Tibial nerve (tissue), 4 donors: ENCODE measurements around the gene UGT1A9.

ENCODE experiments used
- CTCF ChIP-seq, 5 experiments: fragments of 200-600 bp in 3 of 5; fragments of 450-650 bp in 2 of 5; sonication (generic) in 3 of 5; IDR thresholded peaks; one replicate each; pipeline ENCODE4 v1.5.1; 2016 to 2019; ENCODE audit warnings: antibody characterized with exemption in 5 of 5, mild to moderate bottlenecking in 3 of 5, moderate library complexity in 2 of 5
- EP300 ChIP-seq, 2 donors: sonication (generic); formaldehyde crosslinking; IDR thresholded peaks; one replicate each; pipeline ENCODE4 v1.6.1; 2017; ENCODE audit warnings: antibody characterized with exemption in 2 of 2, mild to moderate bottlenecking in 1 of 2
- POLR2A ChIP-seq, 2 donors: fragments of 450-650 bp; IDR thresholded peaks; one replicate each; pipeline ENCODE4 v1.6.1; 2017; ENCODE audit warnings: antibody characterized with exemption in 2 of 2, mild to moderate bottlenecking in 2 of 2, moderate library complexity in 2 of 2

GRCh38 chr2:233807966-233808935 is 136.6 kb downstream of the UGT1A9 start:
- TF ChIP-seq CTCF (IDR thresholded peaks at IDR 0.05) (no peak), POLR2A (IDR thresholded peaks at IDR 0.05) (no peak), EP300 (IDR thresholded peaks at IDR 0.05) (no peak)
